Muscle layer of duodenum (tissue), 2 donors: Measurements from ENCODE around the gene UGT1A5.

ENCODE experiments used
- H3K27ac ChIP-seq: one replicate; pipeline ENCODE4 v1.7.0; 2013; ENCODE audit warnings: mild to moderate bottlenecking, low read length
- H3K27me3 ChIP-seq: one replicate; pipeline ENCODE4 v1.7.0; 2013; ENCODE audit warnings: low read depth, mild to moderate bottlenecking, control low read depth, low read length
- H3K36me3 ChIP-seq, 2 donors: one replicate each; pipeline ENCODE4 v1.7.0; 2013; ENCODE audit warnings: low read length in 2 of 2, control low read depth in 1 of 2, mild to moderate bottlenecking in 1 of 2; ENCODE audit not compliant: insufficient read depth in 2 of 2, control insufficient read depth in 1 of 2
- H3K4me1 ChIP-seq, 2 donors: one replicate each; pipeline ENCODE4 v1.7.0; 2013; ENCODE audit warnings: low read length in 2 of 2, mild to moderate bottlenecking in 2 of 2, control low read depth in 1 of 2, moderate library complexity in 1 of 2; ENCODE audit not compliant: insufficient read depth in 2 of 2, control insufficient read depth in 1 of 2
- H3K4me3 ChIP-seq, 2 donors: one replicate each; pipeline ENCODE4 v1.7.0; 2013; ENCODE audit warnings: low read length in 2 of 2, low read depth in 1 of 2, mild to moderate bottlenecking in 1 of 2
- H3K9me3 ChIP-seq, 2 donors: one replicate each; pipeline ENCODE4 v1.7.0; 2013; ENCODE audit warnings: low read length in 2 of 2, control low read depth in 1 of 2, mild to moderate bottlenecking in 1 of 2; ENCODE audit not compliant: control insufficient read depth in 1 of 2
- donor health status: healthy.

The UGT1A5 gene

GRCh38 chr2:233816334-233816733, 103.6 kb downstream of the UGT1A5 start:
- Histone ChIP-seq H3K27me3 (peaks cover 3% of the 10 kb centered on the region), H3K36me3 (no peaks in the 10 kb centered on the region), H3K4me1 (no peaks in the 10 kb centered on the region), H3K9me3 (no peaks in the 10 kb centered on the region), H3K4me3 (no peak overlapping the region), H3K27ac (no peak overlapping the region)

GRCh38 chr2:233816771-233817170, 104.1 kb downstream of the UGT1A5 start:
- no peaks in the 10 kb centered on the region for H3K36me3 ChIP-seq
- H3K9me3 ChIP-seq: no peaks in the 10 kb centered on the region
- H3K27ac ChIP-seq: no peak overlapping the region
- peaks cover 3% of the 10 kb centered on the region for H3K27me3 ChIP-seq
- no peaks in the 10 kb centered on the region for H3K4me1 ChIP-seq
- no peak overlapping the region for H3K4me3 ChIP-seq

GRCh38 chr2:233817361-233817911, 104.7 kb downstream of the UGT1A5 start:
- Histone ChIP-seq H3K36me3 (no peaks in the 10 kb centered on the region), H3K4me3 (no peak overlapping the region), H3K4me1 (no peaks in the 10 kb centered on the region), H3K27me3 (peaks cover 3% of the 10 kb centered on the region), H3K9me3 (no peaks in the 10 kb centered on the region), H3K27ac (no peak overlapping the region)

GRCh38 chr2:233817995-233818638, 105.4 kb downstream of the UGT1A5 start:
- Histone ChIP-seq H3K9me3 (no peaks in the 10 kb centered on the region), H3K4me1 (no peaks in the 10 kb centered on the region), H3K27ac (no peak overlapping the region), H3K36me3 (no peaks in the 10 kb centered on the region), H3K4me3 (no peak overlapping the region), H3K27me3 (peaks cover 3% of the 10 kb centered on the region)

GRCh38 chr2:233818639-233819621, 106.2 kb downstream of the UGT1A5 start:
- Histone ChIP-seq H3K9me3 (no peaks in the 10 kb centered on the region), H3K4me3 (no peak overlapping the region), H3K4me1 (no peaks in the 10 kb centered on the region), H3K27ac (no peak overlapping the region), H3K27me3 (no peaks in the 10 kb centered on the region), H3K36me3 (no peaks in the 10 kb centered on the region)

DNA sequence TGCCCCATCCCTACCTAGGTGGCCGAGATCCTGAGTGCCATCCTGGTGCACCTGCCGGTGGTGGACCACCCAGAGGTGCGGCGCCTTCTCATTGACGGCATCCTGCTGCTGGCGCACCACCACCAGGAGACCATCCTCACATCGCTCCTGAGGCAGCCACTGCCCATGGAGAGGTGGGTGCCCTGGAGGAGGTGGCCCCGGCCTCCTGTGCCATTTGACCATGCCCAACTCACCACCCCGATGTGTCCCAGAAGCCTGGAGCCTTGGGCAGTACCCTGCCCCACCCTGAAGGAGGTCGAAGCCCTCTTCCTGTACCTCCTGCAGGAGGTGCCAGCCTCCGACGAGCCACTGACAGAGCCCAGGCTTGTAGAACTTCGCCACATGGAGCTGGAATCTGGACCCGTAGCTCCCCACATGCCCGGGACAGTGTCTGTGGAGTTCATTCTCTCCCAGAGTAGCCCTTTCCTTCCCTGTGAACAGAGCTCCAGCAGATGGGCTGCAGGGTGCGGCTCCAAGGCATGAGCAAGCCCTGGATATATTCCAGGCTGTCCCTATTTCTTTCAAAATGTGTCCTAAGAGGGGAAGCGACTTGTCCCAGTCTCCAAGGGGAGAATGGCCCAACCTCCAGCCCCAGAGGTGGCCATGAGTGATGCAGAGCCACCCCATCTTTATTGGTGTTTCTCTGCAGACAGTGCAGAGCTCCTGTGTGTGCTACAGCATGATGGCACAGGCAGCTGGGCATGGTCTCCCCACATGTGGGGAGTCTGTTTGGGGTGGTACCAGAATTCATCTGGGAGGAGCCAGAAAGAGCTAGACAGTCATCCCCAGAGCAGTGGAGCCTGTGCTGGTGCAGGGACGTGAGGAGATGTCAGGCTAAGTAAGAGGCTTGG, 107.4 kb downstream of the UGT1A5 start:
- Histone ChIP-seq H3K36me3 (no peaks in the 10 kb centered on the region), H3K9me3 (no peaks in the 10 kb centered on the region), H3K4me1 (no peaks in the 10 kb centered on the region), H3K27ac (no peak overlapping the region), H3K27me3 (no peaks in the 10 kb centered on the region), H3K4me3 (no peak overlapping the region)

DNA sequence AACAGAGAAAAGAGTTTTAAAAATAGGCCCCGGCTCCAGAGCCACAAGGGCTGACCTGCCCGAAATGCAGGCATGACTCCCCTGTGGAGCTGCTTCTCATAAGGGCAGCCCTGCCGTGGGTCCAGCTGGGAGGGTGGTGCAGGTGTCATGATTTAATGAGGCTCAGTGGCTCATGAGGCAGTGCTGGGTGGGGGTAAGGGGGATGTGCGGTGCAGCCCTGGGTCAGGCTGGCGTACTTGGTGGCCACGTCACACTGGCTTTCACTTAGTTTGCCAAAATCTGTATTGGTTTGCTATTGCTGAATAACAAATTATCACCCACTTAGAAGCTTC, 108.0 kb downstream of the UGT1A5 start:
- Histone ChIP-seq H3K4me3 (no peak overlapping the region), H3K27ac (no peak overlapping the region), H3K9me3 (no peaks in the 10 kb centered on the region), H3K4me1 (no peaks in the 10 kb centered on the region), H3K27me3 (no peaks in the 10 kb centered on the region), H3K36me3 (no peaks in the 10 kb centered on the region)

- no peaks in the 10 kb centered on the region for H3K27me3 ChIP-seq
- H3K27ac ChIP-seq: no peak overlapping the region
- H3K4me1 ChIP-seq: no peaks in the 10 kb centered on the region
- H3K36me3 ChIP-seq: no peaks in the 10 kb centered on the region
- no peak overlapping the region for H3K4me3 ChIP-seq
- H3K9me3 ChIP-seq: no peaks in the 10 kb centered on the region
Measured at GRCh38 chr2:233821196-233821595, 108.5 kb downstream of the UGT1A5 start.

DNA sequence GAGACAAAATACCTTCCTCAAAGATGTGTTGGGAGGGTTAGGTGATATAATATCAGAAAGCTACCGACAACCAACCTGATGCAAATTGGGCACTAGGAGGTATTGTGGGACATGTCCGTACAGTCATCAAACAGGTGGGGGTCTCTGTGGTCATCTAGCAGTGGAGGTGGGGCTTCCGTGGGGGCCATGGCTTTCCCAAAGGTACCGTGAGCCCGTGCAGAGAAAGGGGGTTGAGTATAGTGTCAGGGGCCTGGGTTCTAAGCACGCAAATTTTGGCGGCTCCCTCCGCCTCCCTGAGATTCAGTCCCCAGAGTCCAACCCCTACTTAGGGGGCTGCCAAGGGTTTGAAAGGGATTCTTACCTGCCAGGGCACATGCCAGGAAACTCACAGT, 109.0 kb downstream of the UGT1A5 start:
- H3K4me1 ChIP-seq: no peaks in the 10 kb centered on the region
- H3K4me3 ChIP-seq: no peak overlapping the region
- H3K27ac ChIP-seq: no peak overlapping the region
- H3K9me3 ChIP-seq: no peaks in the 10 kb centered on the region
- H3K36me3 ChIP-seq: no peaks in the 10 kb centered on the region
- H3K27me3 ChIP-seq: no peaks in the 10 kb centered on the region

DNA sequence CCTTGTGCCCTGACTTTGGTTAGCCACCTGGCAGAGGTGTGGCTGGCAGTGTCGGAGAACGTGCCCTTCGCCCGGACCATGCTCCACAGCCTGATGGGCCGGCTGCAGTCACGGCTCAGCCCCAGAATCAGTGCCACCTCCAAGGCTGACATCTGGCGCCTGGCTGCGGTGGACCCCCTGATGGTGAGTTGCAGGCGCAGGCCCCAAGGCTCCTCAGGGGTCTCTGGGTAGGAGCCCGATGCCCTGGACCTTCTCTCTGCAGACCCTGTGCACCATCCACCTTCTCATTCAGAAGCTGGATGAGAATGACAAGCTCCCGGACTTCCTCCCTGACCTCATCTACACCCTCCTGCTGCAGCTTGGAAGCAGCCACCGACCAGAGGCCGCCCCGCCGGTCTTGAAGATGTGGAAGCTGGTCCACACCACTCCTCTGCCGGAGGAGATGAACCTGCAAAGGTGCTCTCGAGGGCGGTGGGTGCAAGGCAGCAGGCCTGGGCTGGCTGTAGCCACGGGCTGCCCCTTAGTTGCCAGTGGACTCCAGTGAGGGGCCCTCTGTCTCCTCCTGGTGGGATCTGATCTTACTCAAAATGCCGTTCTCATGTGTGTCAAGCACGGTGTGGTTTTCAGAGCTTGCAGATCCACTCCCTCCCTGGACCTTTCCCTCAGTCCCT, 109.5 kb downstream of the UGT1A5 start:
- no peaks in the 10 kb centered on the region for H3K9me3 ChIP-seq
- no peak overlapping the region for H3K27ac ChIP-seq
- no peaks in the 10 kb centered on the region for H3K36me3 ChIP-seq
- no peak overlapping the region for H3K4me3 ChIP-seq
- no peaks in the 10 kb centered on the region for H3K4me1 ChIP-seq
- no peaks in the 10 kb centered on the region for H3K27me3 ChIP-seq
